Left forelimb (tissue), 1 donor: ENCODE measurements around the gene PTPRE.

Source experiments
- DNase-seq: peaks from one replicate; pipeline ENCODE4 v3.0.0-alpha.2; 2018; ENCODE audit warnings: low spot score

Gene PTPRE

GRCh38 chr10:128001363-128001745, 94.5 kb downstream of the PTPRE start:
- DNase-seq = peak; percentile 38

- peak; percentile 48 for DNase-seq
Measured at GRCh38 chr10:128001849-128002248, 94.9 kb downstream of the PTPRE start.

- peak; percentile 9 for DNase-seq
Measured at GRCh38 chr10:128003521-128003920, 96.6 kb downstream of the PTPRE start.

GRCh38 chr10:128005858-128006257, 99.0 kb downstream of the PTPRE start:
- peak; percentile 33 for DNase-seq

GRCh38 chr10:128007056-128007455, 100.2 kb downstream of the PTPRE start:
- no peak for DNase-seq

- DNase-seq = peak; percentile 20
Measured at GRCh38 chr10:128007971-128008370, 101.1 kb downstream of the PTPRE start.

- peak; percentile 34 for DNase-seq
Measured at GRCh38 chr10:128008521-128009250, 101.8 kb downstream of the PTPRE start.

GRCh38 chr10:128009372-128010126, 102.6 kb downstream of the PTPRE start:
- DNase-seq = peak; percentile 9

GRCh38 chr10:128011059-128011979, 104.4 kb downstream of the PTPRE start:
- DNase-seq = peak; percentile 89

GRCh38 chr10:128013626-128014025, 106.7 kb downstream of the PTPRE start:
- peak; percentile 42 for DNase-seq

- DNase-seq = no peak
Measured at GRCh38 chr10:128014236-128014635, 107.3 kb downstream of the PTPRE start.

- peak; percentile 36 for DNase-seq
Measured at GRCh38 chr10:128016423-128017060, 109.6 kb downstream of the PTPRE start.

GRCh38 chr10:128017822-128018221, 110.9 kb downstream of the PTPRE start:
- DNase-seq = peak; percentile 54

- peak; percentile 83 for DNase-seq
Measured at GRCh38 chr10:128018236-128018635, 111.3 kb downstream of the PTPRE start.

- no peak for DNase-seq
Measured at GRCh38 chr10:128018691-128019090, 111.8 kb downstream of the PTPRE start.

- peak; percentile 41 for DNase-seq
Measured at GRCh38 chr10:128022261-128023196, 115.6 kb downstream of the PTPRE start.

GRCh38 chr10:128024426-128024825, 117.5 kb downstream of the PTPRE start:
- no peak for DNase-seq

- peak; percentile 40 for DNase-seq
Measured at GRCh38 chr10:128025437-128025836, 118.5 kb downstream of the PTPRE start.

- no peak for DNase-seq
Measured at GRCh38 chr10:128025951-128026350, 119.0 kb downstream of the PTPRE start.

- no peak for DNase-seq
Measured at GRCh38 chr10:128026615-128027300, 119.9 kb downstream of the PTPRE start.
